Measurements from ENCODE around the gene DCAF10.
"Not testable (repeated sequence)": the region's sequence is repeated elsewhere in the genome, so short reads cannot be mapped to it uniquely, and the experiment has no call there.

The DCAF10 gene

DNA sequence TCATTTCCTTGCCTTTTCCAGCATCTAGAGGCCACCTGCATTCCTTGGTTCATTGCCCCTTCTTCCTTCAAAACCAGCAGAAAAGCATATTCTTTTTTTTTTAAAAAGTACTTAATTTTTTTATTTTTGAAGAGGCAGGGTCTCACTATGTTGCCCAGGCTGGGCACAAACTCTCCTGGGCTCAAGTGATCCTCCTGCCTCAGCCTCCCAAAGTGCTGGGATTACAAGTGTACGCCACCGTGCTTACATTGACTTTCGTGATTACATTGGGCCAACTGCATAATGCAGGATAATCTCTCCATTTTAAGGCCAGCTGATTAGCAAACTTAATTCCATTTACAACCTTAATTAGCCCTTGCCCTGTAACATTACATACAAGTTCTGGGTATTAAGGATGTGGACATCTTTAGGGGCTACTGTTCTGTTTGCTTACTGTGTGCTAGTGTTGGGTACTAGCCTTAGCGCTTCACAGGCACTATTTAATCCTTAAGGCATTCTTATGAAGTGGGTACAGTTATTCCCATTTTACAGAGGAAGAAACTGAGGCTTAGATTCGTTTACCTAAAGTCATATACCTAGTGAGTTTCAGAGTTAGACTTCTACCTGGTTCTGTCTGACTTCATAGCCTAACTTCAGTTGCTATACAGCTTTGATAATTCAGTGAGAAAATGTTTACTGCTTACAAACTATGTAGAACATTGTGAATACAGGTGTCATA, 69.6 kb downstream of the DCAF10 start:
- TF ChIP-seq, protein P1, sequence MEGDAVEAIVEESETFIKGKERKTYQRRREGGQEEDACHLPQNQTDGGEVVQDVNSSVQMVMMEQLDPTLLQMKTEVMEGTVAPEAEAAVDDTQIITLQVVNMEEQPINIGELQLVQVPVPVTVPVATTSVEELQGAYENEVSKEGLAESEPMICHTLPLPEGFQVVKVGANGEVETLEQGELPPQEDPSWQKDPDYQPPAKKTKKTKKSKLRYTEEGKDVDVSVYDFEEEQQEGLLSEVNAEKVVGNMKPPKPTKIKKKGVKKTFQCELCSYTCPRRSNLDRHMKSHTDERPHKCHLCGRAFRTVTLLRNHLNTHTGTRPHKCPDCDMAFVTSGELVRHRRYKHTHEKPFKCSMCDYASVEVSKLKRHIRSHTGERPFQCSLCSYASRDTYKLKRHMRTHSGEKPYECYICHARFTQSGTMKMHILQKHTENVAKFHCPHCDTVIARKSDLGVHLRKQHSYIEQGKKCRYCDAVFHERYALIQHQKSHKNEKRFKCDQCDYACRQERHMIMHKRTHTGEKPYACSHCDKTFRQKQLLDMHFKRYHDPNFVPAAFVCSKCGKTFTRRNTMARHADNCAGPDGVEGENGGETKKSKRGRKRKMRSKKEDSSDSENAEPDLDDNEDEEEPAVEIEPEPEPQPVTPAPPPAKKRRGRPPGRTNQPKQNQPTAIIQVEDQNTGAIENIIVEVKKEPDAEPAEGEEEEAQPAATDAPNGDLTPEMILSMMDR (IDR thresholded peaks at IDR 0.05; ENCODE audit: insufficient read depth, missing control alignments): no peak
- DNase-seq (ENCODE audit: insufficient read length, low spot score) (no peak), FAIRE-seq (no peak)

DNA sequence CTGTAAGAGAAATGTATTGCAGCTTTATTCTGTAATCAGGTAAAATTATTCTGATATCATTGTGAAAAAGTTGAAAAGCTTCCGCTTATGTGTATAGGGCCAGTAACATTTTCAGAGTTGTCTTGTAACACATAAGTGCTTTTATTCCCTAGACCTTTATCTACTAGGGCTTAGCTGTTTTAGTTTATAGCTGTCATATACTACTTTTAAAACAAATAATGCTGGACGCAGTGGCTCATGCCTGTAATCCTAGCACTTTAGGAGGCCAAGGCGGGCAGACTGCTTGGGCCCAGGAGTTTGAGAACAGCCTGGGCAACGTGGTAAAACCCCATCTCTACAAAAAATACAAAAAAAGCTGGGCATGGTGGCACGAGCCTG, 70.2 kb downstream of the DCAF10 start:
- DNase-seq (ENCODE audit: insufficient read length, low spot score): no peak
- TF ChIP-seq, protein P1 (IDR thresholded peaks at IDR 0.05; ENCODE audit: insufficient read depth, missing control alignments): no peak
- FAIRE-seq: no peak

DNA sequence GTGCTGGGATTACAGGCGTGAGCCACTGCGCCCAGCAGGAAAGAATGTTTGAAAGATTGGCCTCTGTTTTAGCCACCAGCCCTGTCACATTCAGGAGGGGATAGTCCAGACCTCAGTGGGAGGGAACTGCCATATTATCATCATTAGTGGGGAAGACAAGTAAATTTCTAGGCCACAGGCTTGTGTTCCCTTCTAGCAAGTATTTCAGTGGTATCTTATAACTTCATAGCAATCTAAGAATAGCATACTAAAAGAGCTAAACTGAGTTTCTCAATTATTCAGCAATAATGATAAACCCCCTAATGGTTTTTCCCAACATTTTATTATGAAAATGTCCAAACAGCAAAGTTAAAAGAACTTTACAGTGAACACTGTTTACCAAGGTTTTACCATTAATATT, 73.4 kb downstream of the DCAF10 start:
- DNase-seq (ENCODE audit: insufficient read length, low spot score) (no peak), FAIRE-seq (no peak)
- TF ChIP-seq, protein P1 (IDR thresholded peaks at IDR 0.05; ENCODE audit: insufficient read depth, missing control alignments): no peak

DNA sequence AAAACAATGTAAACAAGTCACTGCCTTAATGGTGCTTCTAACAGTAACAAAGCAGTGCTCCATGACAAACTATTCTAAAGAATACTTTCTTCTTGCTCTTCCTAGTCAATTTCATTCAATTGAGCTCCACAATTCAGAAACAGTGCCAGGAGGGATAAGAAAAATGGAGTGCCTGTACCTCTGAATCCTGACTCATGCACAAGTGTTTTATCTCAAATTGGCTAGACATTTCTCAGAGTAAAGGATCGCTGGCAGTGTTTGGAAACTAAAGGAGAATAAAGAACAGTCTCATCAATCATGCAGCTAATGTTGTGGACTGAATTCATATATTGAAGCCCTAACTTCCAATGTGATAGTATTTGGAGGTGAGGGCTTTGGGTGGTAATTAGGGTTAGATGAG, 75.8 kb downstream of the DCAF10 start:
- no peak for DNase-seq (ENCODE audit: insufficient read length, low spot score)
- TF ChIP-seq, protein P1 (IDR thresholded peaks at IDR 0.05; ENCODE audit: insufficient read depth, missing control alignments): no peak
- no peak for FAIRE-seq

DNA sequence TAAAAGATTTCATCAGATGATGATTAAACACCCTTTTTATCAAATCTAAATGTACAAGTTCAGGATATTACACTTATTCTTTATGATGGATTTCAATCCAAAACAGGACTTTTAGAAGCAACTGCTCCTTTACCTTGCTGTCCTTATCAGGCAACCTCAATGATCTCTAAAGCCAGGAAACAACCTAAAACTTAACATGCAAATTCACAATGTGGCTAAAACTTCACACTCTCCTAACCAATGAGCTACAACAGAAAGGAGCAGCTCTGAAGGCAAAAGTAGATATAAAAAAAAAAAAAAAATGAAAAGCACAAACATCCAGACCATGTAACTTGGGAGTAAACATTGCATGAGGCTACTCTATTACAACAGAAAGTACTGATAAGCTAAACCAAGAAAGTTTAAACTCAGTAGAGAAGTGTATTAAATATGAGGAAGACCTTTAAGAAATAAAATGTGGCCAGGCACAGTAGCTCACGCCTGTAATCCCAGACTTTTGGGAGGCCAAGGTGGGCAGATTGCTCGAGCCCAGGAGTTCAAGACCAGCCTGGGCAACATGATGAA, 80.4 kb downstream of the DCAF10 start:
- TF ChIP-seq, protein P1 (IDR thresholded peaks at IDR 0.05; ENCODE audit: insufficient read depth, missing control alignments): no peak
- DNase-seq (ENCODE audit: insufficient read length, low spot score): no peak
- FAIRE-seq: no peak

DNA sequence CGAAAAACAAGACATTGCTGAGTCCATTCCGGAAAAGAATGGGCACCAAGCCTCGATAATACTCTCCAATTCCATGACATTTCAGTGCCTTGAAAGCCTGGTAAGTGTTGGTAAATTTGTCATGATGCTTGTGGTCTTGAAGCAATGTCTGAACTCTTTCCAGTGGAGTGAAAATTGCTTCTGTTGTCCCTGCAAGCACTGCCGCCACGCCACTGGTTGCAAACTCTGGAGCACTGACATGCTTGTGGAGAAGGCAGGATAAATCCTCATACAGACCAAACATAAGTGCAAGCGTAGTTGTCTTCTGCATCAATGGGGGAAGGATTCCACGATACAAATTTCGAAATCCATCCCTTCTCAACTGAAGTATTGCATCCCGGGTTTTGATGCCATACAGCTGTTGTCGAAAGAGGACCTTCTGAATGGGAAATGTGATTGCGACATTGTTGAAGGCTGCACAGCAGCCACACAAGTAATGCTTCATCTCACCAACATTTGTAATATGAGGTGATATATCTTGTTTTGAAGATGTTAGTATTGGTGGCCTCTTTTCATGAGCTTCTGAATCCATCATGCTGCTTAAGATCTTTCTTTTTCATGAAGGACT, 87.5 kb downstream of the DCAF10 start:
- not testable (repeated sequence) for DNase-seq (ENCODE audit: insufficient read length, low spot score); FAIRE-seq

DNA sequence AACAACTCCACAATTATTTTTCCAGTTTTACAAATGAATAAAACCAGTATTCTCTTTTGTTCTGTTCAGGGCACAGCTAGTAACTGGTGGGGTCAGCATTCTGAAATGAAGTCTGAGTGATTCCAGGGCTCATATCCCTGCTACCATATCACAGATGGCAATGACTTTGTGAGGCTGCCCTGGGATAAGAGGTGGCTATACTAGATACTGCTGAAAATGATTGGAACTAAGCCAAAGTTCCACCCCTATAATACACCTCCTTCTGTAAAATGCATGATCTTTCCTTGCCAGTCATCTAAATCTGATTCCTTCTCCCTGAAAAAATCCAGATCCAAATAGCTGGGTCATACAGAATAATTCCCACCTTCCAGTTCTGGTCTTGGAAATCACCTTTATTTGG, 88.9 kb downstream of the DCAF10 start:
- FAIRE-seq: no peak
- TF ChIP-seq, protein P1 (IDR thresholded peaks at IDR 0.05; ENCODE audit: insufficient read depth, missing control alignments): no peak
- no peak for DNase-seq (ENCODE audit: insufficient read length, low spot score)

DNA sequence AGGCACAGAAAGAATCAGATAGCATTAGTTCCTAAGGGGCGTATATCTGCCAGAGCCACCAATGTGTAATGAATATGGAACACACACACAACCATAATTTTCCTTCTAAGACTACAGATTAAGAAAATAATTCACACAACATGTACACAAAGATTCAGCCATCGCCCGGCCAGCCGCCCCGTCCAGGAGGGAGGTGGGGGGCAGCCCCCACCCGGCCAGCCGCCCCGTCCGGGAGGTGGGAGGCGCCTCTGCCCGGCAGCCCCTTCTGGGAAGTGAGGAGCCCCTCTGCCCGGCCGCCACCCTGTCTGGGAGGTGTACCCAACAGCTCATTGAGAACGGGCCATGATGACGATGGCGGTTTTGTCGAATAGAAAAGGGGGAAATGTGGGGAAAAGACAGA, 90.4 kb downstream of the DCAF10 start:
- FAIRE-seq; DNase-seq (ENCODE audit: insufficient read length, low spot score): not testable (repeated sequence)
